DOHH2 (cell line): Measurements from ENCODE around the gene RPTN.

Experiments used
- CTCF ChIP-seq: fragments of 200-600 bp; sonication (generic); IDR thresholded peaks from one replicate; pipeline ENCODE4 v1.5.1; 2014; ENCODE audit warnings: antibody characterized with exemption, mild to moderate bottlenecking, low read depth, low read length; ENCODE audit not compliant: poor library complexity, severe bottlenecking
- EZH2phosphoT487 ChIP-seq: fragments of 200-600 bp; sonication (generic); IDR thresholded peaks from 2 replicates; pipeline ENCODE4 v1.6.1; 2017; ENCODE audit warnings: borderline replicate concordance, mild to moderate bottlenecking, antibody characterized with exemption, low read length, moderate library complexity, mixed read lengths

- TF ChIP-seq CTCF (peak; percentile 86), EZH2phosphoT487 (no peak)
Observed at GRCh38 chr1:152189657-152190442, 30.8 kb upstream of the RPTN start.
